ENCODE data around the gene CCSER1. TPM values are rescaled to one million over a fixed set of nuclear protein-coding genes. Genes with fewer than 3 reads are reported as not detected.

CCSER1 gene
- polyA plus RNA-seq, 3 donors from 2014 or later, result 0.13 to 0.99 (median 0.90) TPM

GRCh38 chr4:90715242-90715641 lies 588.0 kb downstream of the CCSER1 start:
- DNase-seq, result no peak
- peaks cover 0 to 4% (median 0%) of the 10 kb centered on the region in 3 donors for H3K36me3 Mint-ChIP-seq
- H3K4me3 Mint-ChIP-seq, result no peak overlapping the region
- no peak overlapping the region for H3K27ac Mint-ChIP-seq
- H3K27me3 Mint-ChIP-seq (ENCODE audit: low read depth in 3 of 3), result peaks cover 0 to 4% (median 0%) of the 10 kb centered on the region in 3 donors
- no peaks in the 10 kb centered on the region for H3K4me1 Mint-ChIP-seq
- peaks cover 10 to 40% (median 18%) of the 10 kb centered on the region in 6 donors for H3K9me3 Mint-ChIP-seq

DNA sequence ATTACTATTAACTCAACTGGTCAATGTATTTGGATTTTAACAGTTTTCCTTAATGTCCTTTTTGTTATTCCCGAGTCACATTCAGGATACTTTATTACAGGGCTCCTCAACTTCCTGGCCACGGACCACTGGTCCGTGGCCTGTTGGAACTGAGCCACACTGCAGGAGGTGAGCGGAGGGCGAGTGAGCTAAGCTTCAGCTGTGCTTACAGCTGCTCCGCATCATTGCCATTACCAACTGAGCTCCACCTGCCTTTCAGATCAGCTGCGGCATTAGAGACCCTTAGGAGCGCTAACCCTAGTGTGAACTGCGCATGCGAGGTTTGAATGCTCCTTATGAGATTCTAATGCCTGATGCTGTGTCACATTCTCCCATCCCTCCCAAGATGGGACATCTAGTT lies 591.7 kb downstream of the CCSER1 start:
- H3K27me3 Mint-ChIP-seq (ENCODE audit: low read depth in 3 of 3), result peaks cover 0 to 2% (median 0%) of the 10 kb centered on the region in 3 donors
- H3K4me1 Mint-ChIP-seq, result no peaks in the 10 kb centered on the region
- H3K9me3 Mint-ChIP-seq, result peaks cover 4 to 20% (median 8%) of the 10 kb centered on the region in 6 donors
- no peak overlapping the region for H3K4me3 Mint-ChIP-seq
- no peak for DNase-seq
- H3K27ac Mint-ChIP-seq, result no peak overlapping the region
- H3K36me3 Mint-ChIP-seq, result no peaks in the 10 kb centered on the region

DNA sequence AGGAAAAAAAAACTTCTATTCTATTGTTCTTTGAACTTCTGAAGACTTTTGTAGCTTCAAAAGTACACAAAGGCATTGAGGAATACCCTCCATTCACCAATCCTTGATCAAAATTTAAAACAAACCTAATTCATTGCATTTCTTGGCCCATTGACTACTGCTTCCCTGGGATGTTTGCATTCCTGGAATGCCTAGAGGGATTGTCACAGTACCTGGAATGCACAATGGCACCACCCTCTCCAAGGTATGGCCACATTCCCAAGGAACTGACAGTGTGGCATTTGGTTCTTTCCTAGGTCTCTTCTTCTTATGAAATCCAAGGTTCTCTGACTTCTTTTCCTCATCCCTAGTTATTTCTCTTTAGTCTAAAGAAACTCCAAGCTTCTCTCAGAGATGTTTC lies 600.7 kb downstream of the CCSER1 start:
- peaks cover 3 to 22% (median 5%) of the 10 kb centered on the region in 6 donors for H3K9me3 Mint-ChIP-seq
- no peak overlapping the region for H3K4me3 Mint-ChIP-seq
- peaks cover 0 to 4% (median 0%) of the 10 kb centered on the region in 3 donors for H3K36me3 Mint-ChIP-seq
- no peaks in the 10 kb centered on the region for H3K4me1 Mint-ChIP-seq
- H3K27me3 Mint-ChIP-seq (ENCODE audit: low read depth in 3 of 3), result peaks cover 0 to 1% (median 0%) of the 10 kb centered on the region in 3 donors
- no peak for DNase-seq
- H3K27ac Mint-ChIP-seq, result no peak overlapping the region

DNA sequence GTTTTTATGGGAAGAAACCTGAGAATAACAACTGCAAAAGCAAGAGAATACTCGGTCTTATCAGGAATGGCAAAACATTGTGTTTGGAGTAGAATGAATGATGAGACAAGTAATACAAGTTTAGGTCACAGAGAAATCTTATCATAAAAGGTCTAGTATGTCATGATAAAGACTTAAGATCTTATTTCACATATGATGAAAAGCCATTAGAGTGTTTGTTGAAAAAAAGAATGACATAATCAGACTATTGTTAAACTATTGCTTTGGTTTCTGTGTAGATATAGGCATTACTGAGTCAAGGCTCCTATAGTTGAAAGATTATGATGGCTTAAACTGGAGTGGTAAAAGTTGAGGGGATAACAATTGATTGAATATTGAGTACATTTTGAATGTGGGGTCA lies 603.6 kb downstream of the CCSER1 start:
- Mint-ChIP-seq H3K9me3 (peaks cover 3 to 36% (median 14%) of the 10 kb centered on the region in 6 donors), H3K27me3 (ENCODE audit: low read depth in 3 of 3) (peaks cover 0 to 1% (median 0%) of the 10 kb centered on the region in 3 donors), H3K4me1 (no peaks in the 10 kb centered on the region), H3K27ac (no peak overlapping the region), H3K4me3 (no peak overlapping the region), H3K36me3 (peaks cover 0 to 4% (median 0%) of the 10 kb centered on the region in 3 donors)
- DNase-seq, result no peak

- Mint-ChIP-seq H3K9me3 (peaks cover 7 to 45% (median 20%) of the 10 kb centered on the region in 6 donors), H3K27me3 (ENCODE audit: low read depth in 3 of 3) (no peaks in the 10 kb centered on the region), H3K36me3 (no peaks in the 10 kb centered on the region), H3K4me1 (no peaks in the 10 kb centered on the region), H3K4me3 (no peak overlapping the region), H3K27ac (no peak overlapping the region)
- no peak for DNase-seq
These were observed 606.0 kb downstream of the CCSER1 start for GRCh38 chr4:90733211-90733610.

GRCh38 chr4:90745176-90745575 lies 618.0 kb downstream of the CCSER1 start:
- DNase-seq, result no peak
- no peaks in the 10 kb centered on the region for H3K36me3 Mint-ChIP-seq
- H3K4me3 Mint-ChIP-seq, result no peak overlapping the region
- no peaks in the 10 kb centered on the region for H3K27me3 Mint-ChIP-seq (ENCODE audit: low read depth in 3 of 3)
- H3K4me1 Mint-ChIP-seq, result no peaks in the 10 kb centered on the region
- H3K9me3 Mint-ChIP-seq, result peaks cover 6 to 37% (median 10%) of the 10 kb centered on the region in 6 donors
- H3K27ac Mint-ChIP-seq, result no peak overlapping the region

DNA sequence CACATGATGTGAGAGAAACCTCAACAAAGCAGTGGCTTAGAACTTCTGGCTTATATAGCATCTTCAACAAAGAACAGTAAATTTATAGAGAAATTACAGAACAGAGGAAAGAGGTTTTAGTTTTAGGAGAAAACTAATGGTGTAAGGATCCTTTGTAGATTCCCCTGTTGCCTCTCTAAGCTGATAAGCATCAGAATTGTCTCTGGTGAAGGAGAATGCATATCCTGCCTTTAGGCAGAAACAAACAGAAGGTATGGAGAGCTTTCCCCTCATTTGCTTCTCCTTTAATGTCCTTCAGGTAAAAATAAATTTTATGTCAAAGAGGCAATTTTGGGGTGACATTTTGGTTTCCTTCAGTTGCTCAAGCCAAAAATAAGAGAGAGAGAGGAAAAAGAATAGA lies 625.9 kb downstream of the CCSER1 start:
- DNase-seq, result no peak
- no peaks in the 10 kb centered on the region for H3K27me3 Mint-ChIP-seq (ENCODE audit: low read depth in 3 of 3)
- H3K36me3 Mint-ChIP-seq, result no peaks in the 10 kb centered on the region
- no peak overlapping the region for H3K27ac Mint-ChIP-seq
- H3K9me3 Mint-ChIP-seq, result peaks cover 4 to 23% (median 14%) of the 10 kb centered on the region in 6 donors
- no peak overlapping the region for H3K4me3 Mint-ChIP-seq
- no peaks in the 10 kb centered on the region for H3K4me1 Mint-ChIP-seq

DNA sequence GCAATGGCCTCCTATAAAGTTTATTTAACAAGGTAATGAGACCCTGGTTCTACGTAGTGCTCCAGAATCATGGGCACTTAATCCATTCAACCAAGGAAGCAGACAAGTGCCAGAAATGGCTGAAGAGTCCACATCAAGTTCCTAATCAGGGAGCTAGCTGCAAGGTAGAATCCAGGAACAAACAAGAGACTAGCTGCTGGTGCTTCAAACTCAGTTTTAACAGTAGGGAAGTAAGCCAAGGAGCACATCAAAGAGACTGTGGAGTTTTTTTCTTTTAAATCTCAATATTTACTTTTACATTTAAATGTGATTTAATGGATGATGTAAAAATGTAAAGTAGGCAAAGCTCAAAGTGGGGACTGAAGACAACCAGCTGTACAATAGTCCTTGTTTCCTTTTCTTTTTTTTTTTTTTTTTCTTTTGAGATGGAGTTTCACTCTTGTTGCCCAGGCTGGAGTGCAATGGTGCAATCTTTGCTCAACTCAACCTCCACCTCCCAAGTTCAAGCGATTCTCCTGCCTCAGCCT lies 630.4 kb downstream of the CCSER1 start:
- peaks cover 9 to 25% (median 12%) of the 10 kb centered on the region in 6 donors for H3K9me3 Mint-ChIP-seq
- no peaks in the 10 kb centered on the region for H3K4me1 Mint-ChIP-seq
- DNase-seq, result no peak
- H3K4me3 Mint-ChIP-seq, result no peak overlapping the region
- H3K27me3 Mint-ChIP-seq (ENCODE audit: low read depth in 3 of 3), result no peaks in the 10 kb centered on the region
- H3K27ac Mint-ChIP-seq, result no peak overlapping the region
- no peaks in the 10 kb centered on the region for H3K36me3 Mint-ChIP-seq

DNA sequence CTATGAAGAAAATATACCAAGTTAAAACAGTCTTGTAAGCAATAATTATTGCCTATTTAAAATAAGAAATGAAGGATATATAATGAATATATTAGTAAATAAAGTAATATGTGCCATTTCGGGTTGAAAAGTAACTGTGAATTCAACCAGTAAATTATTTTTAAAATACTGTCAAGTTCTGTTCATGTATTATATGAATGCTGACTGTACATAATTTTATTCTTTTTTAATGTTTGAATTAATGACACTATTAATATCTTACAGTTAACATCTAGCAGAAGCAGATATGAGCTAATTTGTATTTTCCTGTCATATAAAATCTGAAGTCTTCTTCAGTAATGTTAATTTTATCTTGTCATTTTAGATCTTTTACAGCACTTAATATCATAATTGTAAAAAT lies 632.9 kb downstream of the CCSER1 start:
- no peak for DNase-seq
- H3K4me3 Mint-ChIP-seq, result no peak overlapping the region
- H3K27ac Mint-ChIP-seq, result no peak overlapping the region
- no peaks in the 10 kb centered on the region for H3K36me3 Mint-ChIP-seq
- H3K4me1 Mint-ChIP-seq, result no peaks in the 10 kb centered on the region
- H3K9me3 Mint-ChIP-seq, result peaks cover 5 to 26% (median 11%) of the 10 kb centered on the region in 6 donors
- no peaks in the 10 kb centered on the region for H3K27me3 Mint-ChIP-seq (ENCODE audit: low read depth in 3 of 3)

DNA sequence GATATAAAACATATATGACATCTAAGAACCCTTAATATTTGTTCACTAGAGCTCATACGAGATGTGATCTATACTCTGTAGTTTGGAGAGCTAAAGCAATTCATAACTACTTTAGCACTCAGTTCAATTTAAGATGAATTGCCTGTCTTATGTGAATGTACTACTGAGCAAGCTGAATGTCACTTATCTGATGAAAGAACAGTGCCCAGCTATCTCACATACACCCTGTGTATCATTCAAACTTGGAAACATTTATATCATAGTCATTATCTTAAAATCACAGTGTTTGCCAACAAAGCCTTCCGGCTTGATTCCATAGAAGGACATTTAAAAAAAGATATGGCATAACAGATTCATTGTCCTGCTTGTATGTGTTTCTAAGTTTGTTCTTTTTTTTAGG lies 639.6 kb downstream of the CCSER1 start:
- no peak overlapping the region for H3K27ac Mint-ChIP-seq

DNA sequence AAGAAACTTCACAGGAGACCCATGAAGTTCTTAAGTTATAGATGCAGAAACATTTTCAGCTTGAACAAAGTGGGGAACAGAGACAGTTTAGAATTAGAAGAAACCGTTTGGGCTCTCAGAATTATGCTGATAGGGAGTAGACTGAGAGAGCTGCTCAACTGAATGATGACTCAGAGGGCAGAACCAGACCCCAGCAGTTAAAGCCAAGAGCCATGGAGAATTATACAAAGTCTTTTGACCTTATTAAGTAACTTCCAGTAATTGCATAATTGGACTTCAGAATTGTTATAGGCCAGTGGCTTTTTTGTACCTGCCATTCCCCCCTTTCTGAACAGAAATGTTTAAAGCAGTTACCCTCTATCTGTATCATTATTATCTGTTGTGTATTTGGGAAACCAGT lies 642.1 kb downstream of the CCSER1 start:
- H3K4me1 Mint-ChIP-seq, result no peaks in the 10 kb centered on the region
- H3K36me3 Mint-ChIP-seq, result no peaks in the 10 kb centered on the region
- DNase-seq, result no peak
- no peaks in the 10 kb centered on the region for H3K27me3 Mint-ChIP-seq (ENCODE audit: low read depth in 3 of 3)
- H3K4me3 Mint-ChIP-seq, result no peak overlapping the region
- H3K27ac Mint-ChIP-seq, result no peak overlapping the region
- peaks cover 3 to 24% (median 10%) of the 10 kb centered on the region in 6 donors for H3K9me3 Mint-ChIP-seq

More for the DNA sequence above, 639.6 kb downstream of the CCSER1 start:
- Mint-ChIP-seq H3K9me3 (peaks cover 6 to 38% (median 15%) of the 10 kb centered on the region in 6 donors), H3K36me3 (no peaks in the 10 kb centered on the region), H3K4me1 (no peaks in the 10 kb centered on the region), H3K27me3 (ENCODE audit: low read depth in 3 of 3) (no peaks in the 10 kb centered on the region), H3K4me3 (no peak overlapping the region)
- DNase-seq, result no peak

DNA sequence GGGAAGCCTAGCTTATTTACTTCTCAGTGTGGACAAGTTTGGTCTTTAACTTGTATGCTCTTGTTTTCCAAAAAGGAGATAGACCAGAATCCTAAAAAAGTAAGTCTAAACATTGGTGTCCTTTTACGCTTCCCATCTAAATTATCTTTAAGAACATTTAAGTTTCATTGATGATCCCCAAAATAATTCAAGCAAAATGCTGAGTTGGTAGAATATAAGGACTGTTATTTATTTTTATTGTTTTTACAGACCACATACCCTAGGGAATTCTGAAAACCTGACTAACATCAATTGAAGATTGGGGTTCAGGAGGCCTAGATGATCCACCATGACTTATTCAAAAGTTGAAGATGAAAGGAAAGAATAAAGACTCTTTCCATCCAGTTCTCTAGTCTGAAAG lies 653.0 kb downstream of the CCSER1 start:
- Mint-ChIP-seq H3K4me3 (no peak overlapping the region), H3K9me3 (peaks cover 6 to 54% (median 17%) of the 10 kb centered on the region in 6 donors), H3K27ac (no peak overlapping the region), H3K36me3 (peaks cover 0 to 4% (median 3%) of the 10 kb centered on the region in 3 donors), H3K27me3 (ENCODE audit: low read depth in 3 of 3) (peaks cover 0 to 3% (median 3%) of the 10 kb centered on the region in 3 donors), H3K4me1 (no peaks in the 10 kb centered on the region)
- DNase-seq, result no peak

- Mint-ChIP-seq H3K27ac (no peak overlapping the region), H3K4me1 (no peaks in the 10 kb centered on the region)
These were observed 659.4 kb downstream of the CCSER1 start for GRCh38 chr4:90786602-90787001.

DNA sequence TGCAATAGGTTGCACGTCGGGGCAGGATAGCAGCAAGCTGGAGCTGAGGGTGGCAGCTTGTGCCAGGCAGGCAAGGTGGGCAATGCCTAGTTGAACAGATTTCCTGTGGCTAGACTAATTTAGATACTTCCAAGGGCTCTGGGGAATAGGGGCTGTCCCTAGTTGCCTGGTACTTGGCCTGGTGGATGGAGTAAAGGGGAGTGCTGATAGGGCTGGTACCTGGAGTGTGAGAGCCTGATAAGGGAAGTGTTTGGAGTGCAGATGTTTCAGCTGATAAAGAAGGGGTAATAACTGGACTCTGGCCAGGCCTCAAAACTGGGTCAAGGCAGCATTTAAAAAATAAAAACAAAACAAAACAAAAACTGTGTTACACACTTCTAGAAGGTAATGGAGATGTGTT lies 665.5 kb downstream of the CCSER1 start:
- Mint-ChIP-seq H3K36me3 (peaks cover 0 to 3% (median 3%) of the 10 kb centered on the region in 3 donors), H3K4me1 (no peaks in the 10 kb centered on the region), H3K4me3 (no peak overlapping the region), H3K9me3 (peaks cover 16 to 65% (median 31%) of the 10 kb centered on the region in 6 donors), H3K27ac (no peak overlapping the region), H3K27me3 (ENCODE audit: low read depth in 3 of 3) (peaks cover 0 to 2% (median 1%) of the 10 kb centered on the region in 3 donors)
- no peak for DNase-seq

More at GRCh38 chr4:90786602-90787001, 659.4 kb downstream of the CCSER1 start:
- Mint-ChIP-seq H3K9me3 (peaks cover 9 to 48% (median 18%) of the 10 kb centered on the region in 6 donors), H3K36me3 (peaks cover 0 to 3% (median 0%) of the 10 kb centered on the region in 3 donors), H3K27me3 (ENCODE audit: low read depth in 3 of 3) (peaks cover 0 to 2% (median 2%) of the 10 kb centered on the region in 3 donors), H3K4me3 (no peak overlapping the region)
- no peak for DNase-seq

DNA sequence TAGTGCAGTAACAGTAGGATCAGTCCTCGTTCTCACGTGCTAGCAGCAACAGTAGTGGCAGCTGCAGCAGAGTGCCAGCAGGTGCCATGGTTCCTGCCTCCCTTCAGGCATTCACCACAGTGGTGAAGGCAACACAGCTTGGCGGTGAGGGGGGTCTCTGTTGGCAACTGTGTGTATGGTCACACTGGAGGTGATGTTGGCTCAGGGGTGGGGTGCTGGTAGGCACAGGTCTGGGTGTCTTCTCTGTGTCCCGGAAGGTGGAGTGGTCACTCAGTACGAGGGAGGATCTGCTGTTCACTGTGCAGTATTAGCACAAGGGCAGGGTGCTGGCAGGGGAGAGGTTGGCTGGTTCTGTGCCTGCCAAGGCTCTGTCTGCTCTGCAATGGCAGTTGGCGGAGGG lies 671.8 kb downstream of the CCSER1 start:
- no peak for DNase-seq
- H3K27me3 Mint-ChIP-seq (ENCODE audit: low read depth in 3 of 3), result peaks cover 0 to 1% (median 0%) of the 10 kb centered on the region in 3 donors
- no peaks in the 10 kb centered on the region for H3K4me1 Mint-ChIP-seq
- H3K4me3 Mint-ChIP-seq, result no peak overlapping the region
- H3K9me3 Mint-ChIP-seq, result peaks cover 16 to 53% (median 35%) of the 10 kb centered on the region in 6 donors
- peaks cover 0 to 6% (median 3%) of the 10 kb centered on the region in 3 donors for H3K36me3 Mint-ChIP-seq
- H3K27ac Mint-ChIP-seq, result no peak overlapping the region

All from immature natural killer cell (primary cell).